HG03196 (cell line): ENCODE measurements around the gene NBPF1.
"Not testable (repeated sequence)": the region's sequence is repeated elsewhere in the genome, so short reads cannot be mapped to it uniquely, and the experiment has no call there.

Experiments
- ATAC-seq: cut with Tn5 transposase; IDR thresholded peaks from one replicate; pipeline ENCODE4 v1.9.1; 2021; ENCODE audit not compliant: unreplicated experiment

The NBPF1 gene

GRCh38 chr1:16518913-16519254, 94.5 kb downstream of the NBPF1 start:
- ATAC-seq = not testable (repeated sequence)

GRCh38 chr1:16516694-16517410, 96.5 kb downstream of the NBPF1 start:
- not testable (repeated sequence) for ATAC-seq

DNA sequence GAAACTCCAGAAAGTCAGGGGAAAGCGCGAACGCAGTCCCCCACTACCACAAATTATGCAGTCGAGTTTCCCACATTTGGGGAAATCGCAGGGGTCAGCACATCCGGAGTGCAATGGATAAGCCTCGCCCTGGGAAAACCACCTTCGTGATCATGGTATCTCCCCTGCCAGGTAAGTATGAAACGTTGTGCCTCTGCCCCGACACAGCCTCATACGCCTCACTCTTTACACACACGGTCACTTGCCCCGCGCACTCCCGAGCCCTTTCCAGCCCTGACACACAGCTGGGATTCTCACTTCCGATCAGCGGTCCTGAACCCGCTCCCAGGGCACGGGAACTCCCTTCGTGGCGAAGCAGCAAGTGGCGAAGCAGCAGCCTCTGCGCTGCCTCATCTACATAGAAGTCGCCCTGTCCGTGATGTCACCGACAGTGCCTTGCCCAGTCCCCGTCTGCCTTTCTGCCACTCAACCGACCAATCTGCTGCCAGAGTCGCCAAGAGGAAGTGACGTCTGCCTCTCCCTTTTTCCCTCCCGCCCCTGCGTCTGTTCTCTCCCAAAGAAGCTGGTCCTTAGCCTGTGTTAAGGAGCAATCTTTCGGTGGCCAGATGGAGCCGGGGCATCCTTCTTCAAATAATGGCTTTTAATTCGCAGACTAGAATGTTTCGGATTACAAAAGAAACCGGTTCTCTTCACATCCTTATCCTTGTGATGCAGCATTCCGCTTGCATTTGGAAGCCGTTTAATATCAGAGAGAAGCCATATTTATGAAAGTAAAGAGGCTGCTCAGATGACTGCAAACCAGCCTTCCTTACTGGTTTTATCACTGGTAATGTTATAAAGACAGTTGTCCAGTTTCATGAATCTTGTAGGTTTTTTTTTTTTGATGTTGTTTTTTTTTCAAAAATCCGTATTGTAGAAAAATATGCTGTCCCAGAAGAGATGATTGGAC, 99.0 kb downstream of the NBPF1 start, which contains the start of gene RNU1-1:
Gene RNU1-1, minus strand, starts transcription at position 179 of the 949 bp plus-strand sequence.
- peak; percentile 27 for ATAC-seq

- ATAC-seq = peak; percentile 84
Observed at GRCh38 chr1:16513412-16514106, 99.8 kb downstream of the NBPF1 start.

DNA sequence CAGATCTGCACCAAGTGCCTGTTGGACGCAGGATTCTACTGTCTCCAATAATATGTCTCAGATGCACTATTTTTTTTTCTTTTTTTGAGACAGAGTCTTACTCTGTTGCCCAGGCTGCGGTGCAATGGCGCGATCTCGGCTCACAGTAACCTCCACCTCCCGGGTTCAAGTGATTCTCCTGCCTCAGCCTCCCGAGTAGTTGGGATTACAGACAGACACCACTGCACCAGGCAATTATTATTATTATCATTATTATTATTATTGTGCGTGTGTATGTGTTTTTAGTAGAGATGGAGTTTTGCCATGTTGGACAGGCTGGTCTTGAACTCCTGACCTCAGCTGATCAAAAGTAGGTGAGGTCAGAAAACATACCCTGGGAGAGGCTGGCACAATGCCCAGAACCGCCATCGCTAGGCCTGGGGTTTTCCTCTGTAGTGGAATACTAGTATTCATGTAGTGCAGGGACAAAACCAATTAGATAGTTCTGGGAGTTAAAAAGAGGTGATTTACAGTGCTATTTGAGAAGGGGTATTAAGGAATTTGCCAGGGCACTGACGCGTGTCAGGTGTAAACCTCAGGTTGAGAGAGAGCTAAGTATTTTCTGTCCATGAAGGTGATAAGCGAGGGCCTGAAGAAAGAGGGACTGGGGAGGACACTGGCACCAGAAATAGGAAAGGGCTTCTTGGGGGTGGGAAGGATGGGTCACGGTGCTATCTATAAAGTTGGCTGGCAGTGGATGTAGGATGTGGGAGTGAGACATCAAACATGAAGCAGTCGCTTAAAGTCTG, 100.5 kb downstream of the NBPF1 start:
- ATAC-seq = not testable (repeated sequence)
